HG03520 (cell line): ENCODE results near the gene VIL1.

Experiments used
- ATAC-seq: cut with Tn5 transposase; IDR thresholded peaks from one replicate; pipeline ENCODE4 v1.9.1; 2021; ENCODE audit warnings: mild to moderate bottlenecking, moderate library complexity; ENCODE audit not compliant: unreplicated experiment

Gene VIL1

GRCh38 chr2:218405086-218405745 is 13.7 kb upstream of the VIL1 start:
- no peak for ATAC-seq

GRCh38 chr2:218405746-218406208 is 13.1 kb upstream of the VIL1 start:
- ATAC-seq, result no peak

- ATAC-seq, result peak; percentile 77
These were observed 12.5 kb upstream of the VIL1 start for GRCh38 chr2:218406209-218406948.

GRCh38 chr2:218406949-218407618 is 11.8 kb upstream of the VIL1 start:
- ATAC-seq, result no peak

GRCh38 chr2:218407717-218408116 is 11.2 kb upstream of the VIL1 start:
- ATAC-seq, result no peak

- no peak for ATAC-seq
These were observed 604 bp upstream of the VIL1 start for GRCh38 chr2:218418321-218418716.

GRCh38 chr2:218419630-218420216 is 800 bp downstream of the VIL1 start:
- no peak for ATAC-seq

- ATAC-seq, result no peak
These were observed 2.1 kb downstream of the VIL1 start for GRCh38 chr2:218421027-218421426.

GRCh38 chr2:218422403-218423086 is 3.6 kb downstream of the VIL1 start:
- ATAC-seq, result no peak

GRCh38 chr2:218423584-218423983 is 4.7 kb downstream of the VIL1 start:
- ATAC-seq, result no peak

- ATAC-seq, result no peak
These were observed 6.6 kb downstream of the VIL1 start for GRCh38 chr2:218425531-218425930.

- no peak for ATAC-seq
These were observed 8.8 kb downstream of the VIL1 start for GRCh38 chr2:218427741-218428140.

GRCh38 chr2:218428846-218429558 is 10.1 kb downstream of the VIL1 start:
- no peak for ATAC-seq

GRCh38 chr2:218429911-218430692 is 11.2 kb downstream of the VIL1 start:
- no peak for ATAC-seq

GRCh38 chr2:218430721-218431120 is 11.8 kb downstream of the VIL1 start:
- no peak for ATAC-seq

GRCh38 chr2:218431878-218432277 is 13.0 kb downstream of the VIL1 start:
- no peak for ATAC-seq

GRCh38 chr2:218432676-218433365 is 13.9 kb downstream of the VIL1 start:
- ATAC-seq, result no peak

GRCh38 chr2:218434456-218434855 is 15.5 kb downstream of the VIL1 start:
- ATAC-seq, result no peak
